Ovary (tissue), 3 donors: ENCODE data around the gene AIF1L.

ENCODE experiments used
- EP300 ChIP-seq: sonication (generic); formaldehyde crosslinking; IDR thresholded peaks from one replicate; pipeline ENCODE4 v1.6.1; 2017; ENCODE audit warnings: antibody characterized with exemption
- POLR2A ChIP-seq: fragments of 450-650 bp; IDR thresholded peaks from one replicate; pipeline ENCODE4 v1.6.1; 2017; ENCODE audit warnings: antibody characterized with exemption, mild to moderate bottlenecking, moderate library complexity
- TF ChIP-seq, protein P1 (sequence below), 3 donors: fragments of 450-650 bp in 2 of 3; fragments of 200-600 bp in 1 of 3; IDR thresholded peaks; one replicate each; pipeline versions ENCODE4 v1.5.1 to v1.8.0; 2016 to 2022; ENCODE audit warnings: antibody characterized with exemption in 3 of 3, mild to moderate bottlenecking in 1 of 3
- donor health status: DM: no; HTN: no; CAD: no.

DNA sequence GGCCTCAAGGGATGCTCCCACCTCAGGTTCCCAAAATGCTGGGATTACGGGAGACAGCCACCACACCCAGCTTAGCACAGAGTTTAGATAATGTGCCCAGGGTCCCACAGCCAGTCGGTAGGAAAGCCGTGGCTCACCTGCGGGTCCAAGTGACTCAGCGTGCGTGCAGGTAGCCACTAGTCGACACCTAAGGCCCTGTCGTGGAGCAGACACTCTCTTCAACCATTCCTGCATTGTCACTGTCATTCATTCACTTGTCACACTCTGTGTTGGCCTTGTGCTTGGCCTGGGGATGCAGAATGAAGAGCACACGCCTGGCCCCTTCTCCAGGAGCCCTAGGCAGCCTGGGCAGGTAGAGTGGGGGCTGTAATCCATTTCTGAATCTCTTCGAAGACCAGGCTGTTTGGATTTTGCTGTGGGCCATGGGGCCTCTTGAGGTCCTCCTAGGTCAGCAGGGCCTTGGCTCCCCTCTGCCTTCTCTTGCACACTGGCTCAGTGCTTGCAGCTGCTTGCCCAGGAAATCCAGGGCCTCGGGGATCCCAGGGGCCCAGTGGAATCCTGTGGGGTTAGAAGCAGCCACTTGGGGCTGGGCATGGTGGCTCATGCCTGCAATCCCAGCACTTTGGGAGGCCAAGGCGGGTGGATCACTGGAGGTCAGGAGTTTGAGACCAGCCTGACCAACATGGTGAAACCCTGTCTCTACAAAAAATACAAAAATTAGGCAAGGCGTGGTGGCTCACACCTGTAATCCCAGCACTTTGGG lies 6.1 kb upstream of the AIF1L start:
- TF ChIP-seq, protein P1, sequence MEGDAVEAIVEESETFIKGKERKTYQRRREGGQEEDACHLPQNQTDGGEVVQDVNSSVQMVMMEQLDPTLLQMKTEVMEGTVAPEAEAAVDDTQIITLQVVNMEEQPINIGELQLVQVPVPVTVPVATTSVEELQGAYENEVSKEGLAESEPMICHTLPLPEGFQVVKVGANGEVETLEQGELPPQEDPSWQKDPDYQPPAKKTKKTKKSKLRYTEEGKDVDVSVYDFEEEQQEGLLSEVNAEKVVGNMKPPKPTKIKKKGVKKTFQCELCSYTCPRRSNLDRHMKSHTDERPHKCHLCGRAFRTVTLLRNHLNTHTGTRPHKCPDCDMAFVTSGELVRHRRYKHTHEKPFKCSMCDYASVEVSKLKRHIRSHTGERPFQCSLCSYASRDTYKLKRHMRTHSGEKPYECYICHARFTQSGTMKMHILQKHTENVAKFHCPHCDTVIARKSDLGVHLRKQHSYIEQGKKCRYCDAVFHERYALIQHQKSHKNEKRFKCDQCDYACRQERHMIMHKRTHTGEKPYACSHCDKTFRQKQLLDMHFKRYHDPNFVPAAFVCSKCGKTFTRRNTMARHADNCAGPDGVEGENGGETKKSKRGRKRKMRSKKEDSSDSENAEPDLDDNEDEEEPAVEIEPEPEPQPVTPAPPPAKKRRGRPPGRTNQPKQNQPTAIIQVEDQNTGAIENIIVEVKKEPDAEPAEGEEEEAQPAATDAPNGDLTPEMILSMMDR (IDR thresholded peaks at IDR 0.05), result no peak
- TF ChIP-seq POLR2A, result no peak
- TF ChIP-seq EP300, result no peak
